GM03348 (cell line): ENCODE measurements around the gene PRRX2.
"Not testable (repeated sequence)": the region's sequence is repeated elsewhere in the genome, so short reads cannot be mapped to it uniquely, and the experiment has no call there.

ENCODE experiments used
- DNase-seq: peaks from one replicate; pipeline ENCODE4 v3.0.0; 2012; ENCODE audit warnings: low spot score

The PRRX2 gene

GRCh38 chr9:129665389-129665775 is at the start of gene PRRX2:
TSS of gene PRRX2 (plus strand) at chr9:129665647. CDS start at chr9:129665868, 221 bp downstream.
- peak; percentile 91 for DNase-seq

- peak; percentile 66 for DNase-seq
Measured at GRCh38 chr9:129617167-129617566, 48.3 kb upstream of the PRRX2 start.

GRCh38 chr9:129619787-129620668 is 45.4 kb upstream of the PRRX2 start:
- peak; percentile 75 for DNase-seq

DNA sequence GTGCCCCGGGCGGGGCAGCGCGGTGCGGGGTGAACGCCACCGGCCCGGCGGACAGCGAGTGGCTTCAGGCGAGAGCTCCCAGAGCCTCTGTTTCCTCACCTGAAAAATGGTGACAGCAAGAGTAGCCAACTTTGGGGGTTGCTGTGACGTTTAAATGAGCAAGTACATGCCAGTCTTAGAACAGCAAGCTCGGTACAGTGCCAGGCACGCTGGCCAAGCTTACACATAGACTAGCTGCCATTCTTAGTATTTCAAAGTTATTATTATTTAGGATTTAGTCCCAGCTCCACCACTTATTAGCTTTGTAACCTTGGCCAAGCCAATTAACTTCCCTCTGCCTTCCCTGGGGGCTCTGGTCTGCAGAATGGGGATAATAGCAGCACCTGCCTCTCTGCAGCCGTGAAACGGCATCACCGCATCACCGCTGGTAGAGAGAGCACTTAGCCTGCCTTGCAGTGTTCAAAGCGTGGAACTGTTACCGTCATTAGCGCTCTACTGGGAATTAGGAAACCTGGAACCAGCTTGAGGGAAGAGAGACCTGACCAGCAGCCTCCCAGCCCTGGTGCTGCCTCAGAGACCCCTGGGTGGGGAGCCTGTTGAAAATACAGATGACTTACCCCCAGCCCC is 44.7 kb upstream of the PRRX2 start, which contains the start of gene C9orf50:
C9orf50 (minus strand) TSS at position 433 of the 627 bp plus-strand sequence. CDS start 527 bp downstream, outside the sequence.
- DNase-seq = no peak

DNA sequence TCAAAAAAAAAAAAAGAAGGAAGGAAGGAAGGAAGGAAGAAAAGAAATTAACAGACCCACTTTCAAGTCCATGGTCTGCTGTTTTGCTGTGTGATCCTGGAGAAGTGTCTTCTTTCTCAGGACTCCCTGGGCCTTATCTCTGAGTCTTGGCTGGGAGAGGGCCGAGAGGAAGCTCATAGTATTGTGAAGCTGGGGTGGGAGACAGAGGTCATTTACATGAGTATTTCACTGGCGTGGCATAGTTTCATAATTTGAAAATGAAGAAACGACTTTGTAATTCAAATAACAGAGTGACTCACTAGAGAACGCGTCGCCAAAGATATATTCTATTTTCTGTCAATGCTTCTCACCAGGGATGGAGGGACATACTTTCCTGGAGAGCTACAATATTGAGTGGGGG is 42.1 kb upstream of the PRRX2 start:
- DNase-seq = peak; percentile 67

DNA sequence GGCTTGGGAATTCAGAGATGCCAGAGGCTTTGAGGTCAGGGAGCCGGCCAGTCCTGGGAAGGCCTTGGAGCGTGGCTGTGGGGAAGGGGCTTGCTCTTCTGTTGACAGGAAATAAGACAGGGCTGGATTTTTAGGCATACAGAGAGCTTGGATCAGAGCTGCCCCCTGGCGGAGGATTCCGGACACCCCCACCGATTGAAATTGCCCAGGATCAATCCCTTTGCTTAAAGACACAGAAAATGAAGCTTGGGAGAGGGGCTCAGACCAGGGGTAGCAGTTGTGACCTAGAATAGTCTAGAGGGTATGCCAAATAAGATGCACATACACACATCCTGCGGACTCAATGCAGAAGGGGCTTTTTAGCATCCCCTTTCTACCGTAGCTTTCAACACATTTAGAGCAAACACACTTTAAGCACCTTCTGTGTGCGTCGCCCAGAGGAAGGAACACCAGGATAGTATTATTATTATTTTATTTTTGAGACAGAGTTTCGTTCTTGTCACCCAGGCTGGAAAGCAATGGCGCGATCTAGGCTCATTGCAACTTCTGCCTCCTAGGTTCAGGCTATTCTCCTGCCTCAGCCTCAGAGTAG is 41.2 kb upstream of the PRRX2 start:
- peak; percentile 74 for DNase-seq

- no peak for DNase-seq
Measured at GRCh38 chr9:129624947-129625346, 40.5 kb upstream of the PRRX2 start.

- peak; percentile 94 for DNase-seq
Measured at GRCh38 chr9:129626079-129626624, 39.3 kb upstream of the PRRX2 start, which contains the start of gene NTMT1. TSS of gene NTMT1 (plus strand) at chr9:129626163. CDS start at chr9:129632704, 6,541 bp downstream.

- DNase-seq = peak; percentile 63
Measured at GRCh38 chr9:129626625-129627284, 38.7 kb upstream of the PRRX2 start.

GRCh38 chr9:129627556-129628440 is 37.6 kb upstream of the PRRX2 start:
- no peak for DNase-seq

GRCh38 chr9:129628709-129629108 is 36.7 kb upstream of the PRRX2 start:
- no peak for DNase-seq

DNA sequence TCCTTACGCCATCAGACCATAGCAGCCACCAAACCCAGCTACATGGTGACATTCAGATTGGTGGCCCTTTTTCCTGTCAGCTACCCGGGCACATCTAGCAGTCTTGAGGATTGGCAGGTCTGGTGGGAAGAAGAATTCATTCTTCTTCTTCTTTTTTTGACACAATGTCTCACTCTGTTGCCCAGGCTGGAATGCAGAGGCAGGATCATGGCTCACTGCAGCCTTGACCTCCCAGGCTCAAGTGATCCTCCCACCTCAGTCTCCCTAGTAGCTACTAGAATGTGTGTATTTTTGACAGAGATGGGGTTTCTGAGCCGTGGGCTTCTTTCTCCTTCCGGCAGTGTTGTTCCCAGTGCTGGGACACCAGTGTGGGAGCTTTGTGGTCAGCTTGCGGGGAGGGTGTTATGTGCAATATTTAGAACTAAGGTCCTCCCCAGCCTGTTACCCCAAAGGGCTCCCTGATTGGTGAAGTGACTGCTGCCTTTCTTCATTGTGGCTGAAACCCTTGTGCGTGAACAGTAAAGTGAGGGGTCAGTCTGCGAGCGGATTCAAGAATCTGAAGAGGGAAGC is 36.1 kb upstream of the PRRX2 start:
- no peak for DNase-seq

GRCh38 chr9:129630967-129631673 is 34.3 kb upstream of the PRRX2 start:
- DNase-seq = no peak

DNA sequence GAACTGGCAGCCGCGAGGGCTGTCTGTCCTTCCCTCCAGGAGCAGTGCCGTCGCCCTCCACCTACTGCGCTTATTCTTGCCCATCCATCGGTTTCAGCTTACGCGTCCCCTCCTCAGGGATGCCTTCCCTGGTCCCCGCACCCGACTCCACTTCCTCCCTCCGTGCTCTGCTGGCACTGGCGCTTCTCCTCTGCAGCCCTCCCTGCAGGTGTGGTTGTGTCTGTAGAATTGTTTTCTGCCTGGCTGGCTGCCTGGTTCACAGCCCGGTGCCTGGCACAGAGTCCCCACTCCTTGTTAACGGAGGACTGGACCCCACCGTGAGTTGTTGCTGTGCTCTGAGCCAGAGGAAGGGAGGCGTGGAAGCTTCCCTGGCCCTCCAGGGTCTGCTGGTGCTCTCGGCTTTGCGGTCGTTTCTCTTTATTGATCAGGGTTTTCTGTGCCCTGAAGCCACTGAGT is 33.7 kb upstream of the PRRX2 start:
- DNase-seq = no peak

GRCh38 chr9:129632460-129632859 is 33.0 kb upstream of the PRRX2 start:
- DNase-seq = no peak

DNA sequence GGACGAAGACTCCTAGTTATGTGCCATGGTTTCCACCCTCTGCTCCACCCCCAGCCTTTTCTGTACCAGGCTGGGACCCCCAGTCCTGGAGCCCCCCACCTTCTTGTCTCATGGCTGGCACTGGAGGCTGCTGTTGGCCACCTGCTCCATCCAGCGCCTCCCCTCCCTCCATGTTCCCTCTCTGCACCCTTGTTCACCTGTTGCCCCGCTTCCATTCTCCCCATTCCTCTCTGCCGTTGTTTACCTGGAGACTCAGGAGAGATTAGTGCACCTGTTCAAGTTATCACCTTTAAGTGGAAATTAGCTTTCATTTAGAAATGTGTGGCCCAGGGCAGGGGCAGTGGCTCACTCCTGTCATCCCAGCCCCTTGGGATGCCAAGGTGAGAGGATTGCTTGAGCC is 32.2 kb upstream of the PRRX2 start:
- DNase-seq = no peak

DNA sequence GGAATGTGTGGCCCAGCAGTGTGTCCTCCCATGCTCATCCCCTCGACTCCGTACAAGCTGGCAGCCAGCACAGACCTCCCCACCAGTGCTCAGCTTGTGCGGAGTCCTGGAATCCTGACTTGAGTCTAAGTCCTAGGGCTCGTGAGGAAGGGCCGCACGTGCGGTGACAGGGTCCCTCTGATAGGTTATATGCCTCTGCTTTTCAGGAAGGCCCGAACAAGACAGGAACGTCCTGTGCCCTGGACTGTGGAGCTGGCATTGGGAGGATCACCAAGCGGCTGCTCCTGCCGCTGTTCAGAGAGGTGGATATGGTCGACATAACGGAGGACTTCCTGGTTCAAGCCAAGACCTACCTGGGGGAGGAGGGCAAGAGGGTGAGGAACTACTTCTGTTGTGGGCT is 31.6 kb upstream of the PRRX2 start:
- no peak for DNase-seq

DNA sequence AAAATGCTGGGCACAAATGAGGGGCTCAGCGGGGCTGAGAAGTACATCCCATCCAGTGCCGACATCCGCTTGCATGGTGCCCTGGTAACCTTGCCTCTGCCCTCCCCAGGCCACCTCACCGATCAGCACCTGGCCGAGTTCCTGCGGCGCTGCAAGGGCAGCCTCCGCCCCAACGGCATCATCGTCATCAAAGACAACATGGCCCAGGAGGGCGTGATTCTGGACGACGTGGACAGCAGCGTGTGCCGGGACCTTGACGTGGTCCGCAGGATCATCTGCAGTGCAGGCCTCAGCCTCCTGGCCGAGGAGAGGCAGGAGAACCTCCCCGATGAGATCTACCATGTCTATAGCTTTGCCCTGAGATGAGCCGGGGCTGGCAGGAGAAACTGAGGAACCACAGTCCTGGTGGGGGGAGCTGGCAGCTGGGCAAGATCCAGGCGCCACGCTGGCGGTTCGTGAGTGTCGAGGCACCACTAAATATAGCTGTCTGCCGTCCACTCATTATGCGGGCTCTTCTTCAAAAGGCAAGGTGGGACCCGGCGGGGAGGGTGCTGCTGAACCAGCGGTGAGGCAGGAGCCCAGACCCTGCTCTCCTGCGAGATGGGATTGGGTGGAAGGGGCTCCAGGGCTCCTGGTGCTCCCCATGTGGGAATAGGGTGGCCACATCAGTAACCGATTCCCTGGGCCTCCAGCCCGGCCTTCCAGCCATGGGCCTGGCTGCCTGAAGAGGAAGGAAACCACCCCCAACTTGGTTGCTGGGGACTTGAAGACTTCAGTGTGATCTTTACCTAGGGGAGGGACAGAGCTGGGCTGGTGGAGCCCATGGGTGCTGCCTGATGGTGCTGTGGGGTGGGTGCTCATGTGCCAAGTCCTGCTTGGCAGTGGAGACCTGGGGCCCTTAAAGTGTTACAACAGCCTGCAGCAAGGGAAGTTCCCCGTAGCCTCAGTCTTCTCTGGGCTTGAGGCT is 30.1 kb upstream of the PRRX2 start:
- DNase-seq = no peak

GRCh38 chr9:129636343-129636742 is 29.1 kb upstream of the PRRX2 start:
- DNase-seq = not testable (repeated sequence)
